ENCODE results near the gene NAPSA.
"Not testable (repeated sequence)": the region's sequence is repeated elsewhere in the genome, so short reads cannot be mapped to it uniquely, and the experiment has no call there.

NAPSA gene

DNA sequence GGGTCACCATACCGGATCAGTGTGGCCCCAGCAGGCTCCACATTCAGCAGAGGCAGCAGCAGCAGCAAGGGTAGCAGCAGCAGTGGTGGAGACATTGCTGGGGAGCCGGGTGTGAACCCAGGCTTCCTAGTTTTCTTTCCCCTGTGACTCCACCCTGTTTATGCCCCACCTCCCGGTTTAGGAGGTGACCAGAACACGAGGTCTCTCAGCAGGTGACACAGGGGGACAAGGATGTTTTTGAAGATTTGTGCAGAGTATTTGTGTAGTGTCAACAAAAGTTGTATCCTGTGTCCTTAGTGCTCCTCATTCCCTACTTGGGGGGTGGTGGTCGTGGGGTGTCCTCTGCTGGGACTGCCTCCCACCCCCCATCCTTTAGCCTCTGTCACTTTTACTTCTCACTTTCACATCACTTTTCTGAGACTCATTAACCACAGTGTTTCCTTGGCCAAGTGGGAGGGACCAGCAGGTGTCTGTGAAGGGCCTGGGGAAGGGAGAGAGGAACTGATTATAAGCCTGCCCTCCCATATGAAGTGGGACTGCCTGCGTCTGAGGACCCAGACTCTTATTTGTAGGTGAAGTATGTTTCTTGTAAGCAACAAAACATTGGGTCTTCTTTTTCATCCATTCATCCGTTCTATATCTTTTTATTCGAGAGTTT lies 20.6 kb downstream of the NAPSA start:
- Histone ChIP-seq H4K12ac (ENCODE audit: low read depth, low read length) (no peak overlapping the region), H3K4ac (ENCODE audit: low read depth, low read length) (no peak overlapping the region), H3K4me1 (ENCODE audit: control insufficient read depth in 1 of 2, insufficient read depth in 2 of 2, low read length in 2 of 2) (peaks cover 11 to 14% of the 10 kb centered on the region in 2 experiments), H3K36me3 (ENCODE audit: control insufficient read depth in 1 of 2, insufficient read depth in 2 of 2, low read length in 2 of 2) (peaks cover 12 to 19% of the 10 kb centered on the region in 2 experiments), H3K14ac (ENCODE audit: low read length) (no peak overlapping the region), H3K79me2 (ENCODE audit: control insufficient read depth, insufficient read depth, low read length, poor library complexity) (no peaks in the 10 kb centered on the region), H2AK5ac (ENCODE audit: low read length) (no peak overlapping the region), H4K8ac (ENCODE audit: low read depth, low read length) (no peak overlapping the region), H2BK12ac (ENCODE audit: low read length) (no peak overlapping the region), H3K9ac (ENCODE audit: low read length) (no peak overlapping the region), H2AFZ (ENCODE audit: insufficient read depth, low read length, poor library complexity) (no peak overlapping the region), H3K23ac (ENCODE audit: low read length) (no peak overlapping the region), H3K18ac (ENCODE audit: low read length) (no peak overlapping the region), H3K79me1 (ENCODE audit: low read length) (peaks cover 5% of the 10 kb centered on the region), H3K9me3 (ENCODE audit: insufficient read depth, low read depth, low read length) (peaks cover 7% of the 10 kb centered on the region), H3K27ac (ENCODE audit: low read depth, low read length) (no peak overlapping the region), H2BK120ac (ENCODE audit: insufficient read depth, low read length, poor library complexity) (peak overlapping the region; percentile 46), H2BK5ac (ENCODE audit: low read depth, low read length, poor library complexity) (no peak overlapping the region), H3K27me3 (ENCODE audit: insufficient read depth, low read length) (no peaks in the 10 kb centered on the region), H3K4me2 (ENCODE audit: low read length) (no peak overlapping the region), H4K91ac (ENCODE audit: low read depth, low read length) (no peak overlapping the region), H3K4me3 (ENCODE audit: low read depth, low read length) (no peak overlapping the region)
- no CpG with 5 or more reads among the region's 8 CpGs for WGBS (ENCODE audit: extremely low coverage, insufficient coverage, insufficient read length)
- no peak for DNase-seq

DNA sequence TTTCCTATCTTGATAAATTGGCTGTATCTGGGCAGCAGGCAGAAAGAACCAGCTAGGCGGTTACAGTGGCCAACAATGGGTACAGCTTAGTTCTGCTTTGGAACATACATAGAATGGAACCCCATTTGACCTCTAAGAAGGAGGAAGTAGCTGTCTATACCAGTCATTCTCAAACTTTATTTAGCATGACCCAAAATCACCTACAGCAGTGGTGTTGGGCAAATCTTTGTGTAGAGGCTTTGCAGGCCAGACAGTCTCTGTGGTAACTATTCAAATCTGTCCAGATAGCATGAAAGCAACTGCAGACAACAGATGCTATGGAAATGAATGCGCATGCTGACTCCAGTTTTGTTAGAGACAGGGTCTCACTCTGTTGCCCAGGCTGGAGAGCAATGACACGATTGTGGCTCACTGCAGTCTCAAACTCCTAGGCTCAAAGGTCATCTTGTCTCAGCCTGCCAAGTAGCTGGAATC lies 24.3 kb downstream of the NAPSA start:
- H4K8ac ChIP-seq (ENCODE audit: low read depth, low read length), result no peak overlapping the region
- no peak overlapping the region for H2BK5ac ChIP-seq (ENCODE audit: low read depth, low read length, poor library complexity)
- H2AK5ac ChIP-seq (ENCODE audit: low read length), result no peak overlapping the region
- H2AFZ ChIP-seq (ENCODE audit: insufficient read depth, low read length, poor library complexity), result no peak overlapping the region
- H3K4ac ChIP-seq (ENCODE audit: low read depth, low read length), result no peak overlapping the region
- WGBS (ENCODE audit: extremely low coverage, insufficient coverage, insufficient read length), result no CpG with 5 or more reads among the region's 3 CpGs
- H3K14ac ChIP-seq (ENCODE audit: low read length), result no peak overlapping the region
- no peak overlapping the region for H3K9ac ChIP-seq (ENCODE audit: low read length)
- no peak overlapping the region for H3K4me3 ChIP-seq (ENCODE audit: low read depth, low read length)
- H3K27me3 ChIP-seq (ENCODE audit: insufficient read depth, low read length), result no peaks in the 10 kb centered on the region
- H2BK120ac ChIP-seq (ENCODE audit: insufficient read depth, low read length, poor library complexity), result no peak overlapping the region
- no peak overlapping the region for H4K12ac ChIP-seq (ENCODE audit: low read depth, low read length)
- no peak for DNase-seq
- no peak overlapping the region for H2BK12ac ChIP-seq (ENCODE audit: low read length)
- H3K36me3 ChIP-seq (ENCODE audit: control insufficient read depth in 1 of 2, insufficient read depth in 2 of 2, low read length in 2 of 2), result peaks cover 17 to 30% of the 10 kb centered on the region in 2 experiments
- H3K4me2 ChIP-seq (ENCODE audit: low read length), result no peak overlapping the region
- no peak overlapping the region for H3K18ac ChIP-seq (ENCODE audit: low read length)
- H3K23ac ChIP-seq (ENCODE audit: low read length), result no peak overlapping the region
- no peaks in the 10 kb centered on the region for H3K79me1 ChIP-seq (ENCODE audit: low read length)
- H3K9me3 ChIP-seq (ENCODE audit: insufficient read depth, low read depth, low read length), result peaks cover 11% of the 10 kb centered on the region
- H4K91ac ChIP-seq (ENCODE audit: low read depth, low read length), result no peak overlapping the region
- no peaks in the 10 kb centered on the region for H3K4me1 ChIP-seq (ENCODE audit: control insufficient read depth in 1 of 2, insufficient read depth in 2 of 2, low read length in 2 of 2)
- H3K79me2 ChIP-seq (ENCODE audit: control insufficient read depth, insufficient read depth, low read length, poor library complexity), result no peaks in the 10 kb centered on the region
- H3K27ac ChIP-seq (ENCODE audit: low read depth, low read length), result no peak overlapping the region

DNA sequence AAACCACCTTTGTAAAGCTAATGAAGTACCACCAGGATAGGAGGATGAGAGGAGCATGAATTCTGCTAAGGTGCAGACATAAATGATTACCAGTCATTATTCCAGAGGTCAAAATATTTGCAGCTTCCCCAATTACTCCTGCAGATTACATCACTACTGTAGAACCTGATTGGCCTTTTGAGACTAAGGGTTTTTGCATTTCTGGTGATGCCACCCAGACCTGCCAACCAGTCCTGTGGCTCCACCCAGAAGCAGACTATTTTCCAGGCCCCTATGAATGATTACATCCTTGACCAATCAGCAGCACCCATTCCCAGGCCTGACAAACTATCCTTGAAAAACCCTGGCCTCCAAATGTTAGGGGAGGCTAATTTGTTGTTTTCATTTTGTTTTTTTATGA lies 25.1 kb downstream of the NAPSA start:
- Histone ChIP-seq H3K27ac (ENCODE audit: low read depth, low read length) (no peak overlapping the region), H2BK12ac (ENCODE audit: low read length) (no peak overlapping the region), H3K79me1 (ENCODE audit: low read length) (no peaks in the 10 kb centered on the region), H2AK5ac (ENCODE audit: low read length) (no peak overlapping the region), H3K4ac (ENCODE audit: low read depth, low read length) (no peak overlapping the region), H3K79me2 (ENCODE audit: control insufficient read depth, insufficient read depth, low read length, poor library complexity) (no peaks in the 10 kb centered on the region), H3K9ac (ENCODE audit: low read length) (no peak overlapping the region), H4K91ac (ENCODE audit: low read depth, low read length) (no peak overlapping the region), H2BK120ac (ENCODE audit: insufficient read depth, low read length, poor library complexity) (no peak overlapping the region), H2AFZ (ENCODE audit: insufficient read depth, low read length, poor library complexity) (no peak overlapping the region), H3K14ac (ENCODE audit: low read length) (no peak overlapping the region), H2BK5ac (ENCODE audit: low read depth, low read length, poor library complexity) (no peak overlapping the region), H4K8ac (ENCODE audit: low read depth, low read length) (no peak overlapping the region), H3K9me3 (ENCODE audit: insufficient read depth, low read depth, low read length) (peaks cover 9% of the 10 kb centered on the region), H3K18ac (ENCODE audit: low read length) (no peak overlapping the region), H3K4me1 (ENCODE audit: control insufficient read depth in 1 of 2, insufficient read depth in 2 of 2, low read length in 2 of 2) (no peaks in the 10 kb centered on the region), H3K27me3 (ENCODE audit: insufficient read depth, low read length) (no peaks in the 10 kb centered on the region), H3K4me2 (ENCODE audit: low read length) (no peak overlapping the region), H3K23ac (ENCODE audit: low read length) (no peak overlapping the region), H3K36me3 (ENCODE audit: control insufficient read depth in 1 of 2, insufficient read depth in 2 of 2, low read length in 2 of 2) (peaks cover 17 to 28% of the 10 kb centered on the region in 2 experiments), H3K4me3 (ENCODE audit: low read depth, low read length) (no peak overlapping the region), H4K12ac (ENCODE audit: low read depth, low read length) (no peak overlapping the region)
- no peak for DNase-seq

DNA sequence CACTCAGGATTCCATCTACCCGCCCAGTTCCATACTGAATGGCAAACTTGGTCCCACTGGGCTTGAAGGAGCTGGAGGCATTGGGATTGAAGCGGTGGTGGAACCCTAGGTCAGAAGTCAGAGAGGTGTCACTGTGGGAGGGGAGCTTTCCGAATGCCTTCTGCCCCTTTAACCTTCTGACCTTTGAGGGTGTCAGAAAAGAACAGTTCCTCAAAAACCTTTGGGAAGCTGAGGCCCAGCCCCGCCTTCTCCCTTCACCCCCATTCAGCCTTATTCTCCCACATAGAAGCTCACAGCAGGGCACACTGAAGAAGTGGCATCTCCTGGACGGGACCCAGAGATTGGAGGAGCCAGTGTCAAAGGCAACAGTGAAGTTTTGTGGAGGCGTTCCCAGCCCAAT lies 28.4 kb downstream of the NAPSA start:
- Histone ChIP-seq H3K36me3 (ENCODE audit: control insufficient read depth in 1 of 2, insufficient read depth in 2 of 2, low read length in 2 of 2) (peaks cover 5 to 16% of the 10 kb centered on the region in 2 experiments), H3K79me1 (ENCODE audit: low read length) (peaks cover 21% of the 10 kb centered on the region), H3K4me1 (ENCODE audit: control insufficient read depth in 1 of 2, insufficient read depth in 2 of 2, low read length in 2 of 2) (peaks cover 11 to 15% of the 10 kb centered on the region in 2 experiments)
- H4K91ac ChIP-seq (ENCODE audit: low read depth, low read length); H3K27me3 ChIP-seq (ENCODE audit: insufficient read depth, low read length); H3K4me2 ChIP-seq (ENCODE audit: low read length); H2BK5ac ChIP-seq (ENCODE audit: low read depth, low read length, poor library complexity); H3K23ac ChIP-seq (ENCODE audit: low read length); H3K9ac ChIP-seq (ENCODE audit: low read length); H2AFZ ChIP-seq (ENCODE audit: insufficient read depth, low read length, poor library complexity); DNase-seq; H4K8ac ChIP-seq (ENCODE audit: low read depth, low read length); H2BK12ac ChIP-seq (ENCODE audit: low read length); H2BK120ac ChIP-seq (ENCODE audit: insufficient read depth, low read length, poor library complexity); H3K9me3 ChIP-seq (ENCODE audit: insufficient read depth, low read depth, low read length); H4K12ac ChIP-seq (ENCODE audit: low read depth, low read length); H3K79me2 ChIP-seq (ENCODE audit: control insufficient read depth, insufficient read depth, low read length, poor library complexity); H3K14ac ChIP-seq (ENCODE audit: low read length); H3K27ac ChIP-seq (ENCODE audit: low read depth, low read length); H2AK5ac ChIP-seq (ENCODE audit: low read length); H3K4me3 ChIP-seq (ENCODE audit: low read depth, low read length); H3K18ac ChIP-seq (ENCODE audit: low read length); H3K4ac ChIP-seq (ENCODE audit: low read depth, low read length): not testable (repeated sequence)
- WGBS (ENCODE audit: extremely low coverage, insufficient coverage, insufficient read length), result no CpG with 5 or more reads among the region's 6 CpGs

Data from trophoblast cell (in vitro differentiated cells and primary cell).